ENCODE data around the gene PLCH2.

Gene PLCH2, protein sequence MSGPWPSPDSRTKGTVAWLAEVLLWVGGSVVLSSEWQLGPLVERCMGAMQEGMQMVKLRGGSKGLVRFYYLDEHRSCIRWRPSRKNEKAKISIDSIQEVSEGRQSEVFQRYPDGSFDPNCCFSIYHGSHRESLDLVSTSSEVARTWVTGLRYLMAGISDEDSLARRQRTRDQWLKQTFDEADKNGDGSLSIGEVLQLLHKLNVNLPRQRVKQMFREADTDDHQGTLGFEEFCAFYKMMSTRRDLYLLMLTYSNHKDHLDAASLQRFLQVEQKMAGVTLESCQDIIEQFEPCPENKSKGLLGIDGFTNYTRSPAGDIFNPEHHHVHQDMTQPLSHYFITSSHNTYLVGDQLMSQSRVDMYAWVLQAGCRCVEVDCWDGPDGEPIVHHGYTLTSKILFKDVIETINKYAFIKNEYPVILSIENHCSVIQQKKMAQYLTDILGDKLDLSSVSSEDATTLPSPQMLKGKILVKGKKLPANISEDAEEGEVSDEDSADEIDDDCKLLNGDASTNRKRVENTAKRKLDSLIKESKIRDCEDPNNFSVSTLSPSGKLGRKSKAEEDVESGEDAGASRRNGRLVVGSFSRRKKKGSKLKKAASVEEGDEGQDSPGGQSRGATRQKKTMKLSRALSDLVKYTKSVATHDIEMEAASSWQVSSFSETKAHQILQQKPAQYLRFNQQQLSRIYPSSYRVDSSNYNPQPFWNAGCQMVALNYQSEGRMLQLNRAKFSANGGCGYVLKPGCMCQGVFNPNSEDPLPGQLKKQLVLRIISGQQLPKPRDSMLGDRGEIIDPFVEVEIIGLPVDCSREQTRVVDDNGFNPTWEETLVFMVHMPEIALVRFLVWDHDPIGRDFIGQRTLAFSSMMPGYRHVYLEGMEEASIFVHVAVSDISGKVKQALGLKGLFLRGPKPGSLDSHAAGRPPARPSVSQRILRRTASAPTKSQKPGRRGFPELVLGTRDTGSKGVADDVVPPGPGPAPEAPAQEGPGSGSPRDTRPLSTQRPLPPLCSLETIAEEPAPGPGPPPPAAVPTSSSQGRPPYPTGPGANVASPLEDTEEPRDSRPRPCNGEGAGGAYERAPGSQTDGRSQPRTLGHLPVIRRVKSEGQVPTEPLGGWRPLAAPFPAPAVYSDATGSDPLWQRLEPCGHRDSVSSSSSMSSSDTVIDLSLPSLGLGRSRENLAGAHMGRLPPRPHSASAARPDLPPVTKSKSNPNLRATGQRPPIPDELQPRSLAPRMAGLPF (N-terminal part only)

DNA sequence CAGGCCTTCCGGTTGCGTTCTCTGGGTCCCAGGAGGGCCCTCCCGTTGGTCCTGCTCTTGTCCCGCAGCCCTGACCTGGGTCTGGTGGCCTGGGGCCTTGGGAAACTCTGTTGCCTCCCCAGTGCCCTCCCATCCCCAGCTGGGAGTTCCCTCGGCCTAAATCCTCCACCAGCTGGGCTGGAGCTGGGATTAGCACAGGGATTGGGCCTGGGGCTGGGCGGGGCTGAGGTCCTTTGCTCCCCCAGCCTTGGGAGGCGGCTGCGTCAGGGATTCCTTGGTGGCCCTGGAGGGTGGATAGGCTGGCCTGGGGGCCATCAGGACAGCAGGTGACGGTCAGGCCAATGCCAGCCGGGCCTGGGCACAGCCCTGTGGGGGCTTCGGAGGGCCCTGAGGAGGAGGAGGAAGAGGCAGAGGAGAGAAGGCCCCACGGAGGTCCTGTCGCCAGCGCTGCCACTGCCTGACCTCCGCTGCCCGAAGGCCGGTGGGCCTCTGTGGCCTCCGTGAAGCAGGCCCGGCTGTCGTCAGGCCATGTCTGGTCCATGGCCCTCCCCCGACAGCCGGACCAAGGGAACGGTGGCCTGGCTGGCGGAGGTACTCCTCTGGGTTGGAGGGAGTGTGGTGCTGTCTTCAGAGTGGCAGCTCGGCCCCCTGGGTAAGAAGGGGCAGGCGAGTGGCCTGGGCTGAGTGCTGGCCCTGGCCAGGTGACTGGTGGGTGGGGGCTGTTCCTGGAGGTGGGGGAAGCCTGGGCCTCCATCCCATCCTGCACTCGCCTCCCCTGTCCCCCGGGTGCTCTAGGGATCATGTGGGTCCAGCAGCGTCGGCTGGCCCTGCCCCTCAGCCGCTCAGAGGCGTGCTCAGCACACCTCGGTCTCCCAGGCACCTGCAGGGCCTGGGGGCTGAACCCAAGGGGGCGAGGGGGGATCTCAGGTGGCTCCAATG lies at the start of gene PLCH2:
Gene PLCH2 (plus strand): TSS at position 229 of the 939 bp plus-strand sequence. CDS start 300 bp downstream, at position 529.
- DNase-seq (ENCODE audit: low read depth in 2 of 2) = no peak

DNA sequence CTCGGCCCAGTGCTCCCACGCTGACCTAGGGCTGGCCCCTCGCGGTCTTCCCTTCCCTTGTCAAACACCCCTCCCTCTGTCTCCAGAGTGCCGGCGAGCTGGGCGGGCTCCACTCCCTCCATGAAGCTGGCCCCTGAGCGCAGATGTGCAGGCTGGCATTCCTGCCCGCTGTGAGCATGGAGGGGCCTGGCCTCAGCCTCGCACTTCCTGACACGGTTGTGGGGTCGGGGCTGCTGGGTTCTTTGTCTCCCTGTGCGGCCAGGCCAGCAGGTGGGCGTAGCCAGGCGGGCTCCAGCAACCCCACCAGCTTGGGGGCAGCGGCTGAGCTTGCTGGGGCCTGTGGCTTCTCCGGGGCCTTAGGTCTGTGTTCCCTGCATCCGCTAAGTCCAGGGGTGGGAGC lies 49.5 kb upstream of the PLCH2 start:
- no peak for DNase-seq (ENCODE audit: low read depth in 2 of 2)

DNA sequence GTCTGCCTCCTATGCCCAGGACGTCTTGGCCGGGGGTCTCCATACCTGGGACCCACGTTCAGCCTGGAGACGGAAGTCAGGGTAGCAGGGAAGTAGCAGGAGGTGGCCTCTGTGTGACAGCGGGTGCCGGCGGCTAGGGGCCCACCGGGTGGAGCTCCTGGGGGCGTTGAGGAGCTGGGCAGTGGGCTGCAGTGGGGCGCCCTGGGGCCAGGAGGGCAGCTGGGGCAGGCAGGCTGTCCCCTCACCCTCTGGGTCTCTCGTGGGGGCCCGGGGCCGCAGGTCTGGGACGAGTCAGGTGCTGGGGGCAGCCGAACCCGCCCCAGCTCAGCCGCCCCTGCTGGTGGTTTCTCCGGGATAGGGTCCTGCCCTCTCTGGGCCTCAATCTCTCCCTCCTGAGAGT lies 49.0 kb upstream of the PLCH2 start:
- DNase-seq (ENCODE audit: low read depth in 2 of 2) = no peak

DNA sequence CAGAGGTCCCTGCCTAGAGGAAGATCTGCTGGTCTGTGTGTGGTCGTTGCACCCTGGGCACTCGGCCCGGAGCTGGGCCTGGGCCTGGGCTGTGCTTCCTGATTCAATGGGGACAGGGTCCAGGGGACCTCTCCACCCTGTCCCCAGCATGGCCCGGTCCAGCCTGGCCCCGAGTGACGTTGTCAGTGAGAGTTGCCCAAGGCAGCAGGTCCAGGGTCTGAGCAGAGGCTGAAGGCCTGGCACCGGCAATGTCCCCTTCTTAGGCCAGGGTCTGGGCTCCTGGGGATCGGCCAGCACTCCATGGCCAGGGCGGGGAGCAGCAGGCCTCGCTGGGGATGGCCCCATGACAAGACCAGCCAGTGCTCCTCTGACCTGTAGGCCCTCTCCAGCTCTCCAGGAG lies 48.1 kb upstream of the PLCH2 start:
- no peak for DNase-seq (ENCODE audit: low read depth in 2 of 2)

DNA sequence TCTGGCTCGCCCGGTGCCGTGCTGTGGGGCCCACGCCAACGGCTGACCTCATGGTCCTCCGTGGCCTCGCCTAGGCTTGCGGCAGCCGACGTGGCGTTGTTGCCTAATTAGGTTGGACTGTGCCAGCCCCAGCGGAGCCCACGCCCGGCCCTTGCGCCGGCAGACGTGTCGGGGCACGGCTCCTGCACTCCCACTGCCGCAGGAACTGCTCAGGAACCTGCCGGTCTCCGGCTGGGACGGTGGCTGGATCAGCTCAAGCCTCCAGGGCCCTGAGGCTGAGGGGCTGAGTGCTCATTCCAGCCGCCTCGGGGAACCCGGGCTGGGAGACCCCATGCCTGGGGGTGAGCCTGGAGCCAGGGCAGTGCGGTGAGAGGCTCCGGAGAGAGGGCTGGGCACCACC lies 47.6 kb upstream of the PLCH2 start:
- no peak for DNase-seq (ENCODE audit: low read depth in 2 of 2)

DNA sequence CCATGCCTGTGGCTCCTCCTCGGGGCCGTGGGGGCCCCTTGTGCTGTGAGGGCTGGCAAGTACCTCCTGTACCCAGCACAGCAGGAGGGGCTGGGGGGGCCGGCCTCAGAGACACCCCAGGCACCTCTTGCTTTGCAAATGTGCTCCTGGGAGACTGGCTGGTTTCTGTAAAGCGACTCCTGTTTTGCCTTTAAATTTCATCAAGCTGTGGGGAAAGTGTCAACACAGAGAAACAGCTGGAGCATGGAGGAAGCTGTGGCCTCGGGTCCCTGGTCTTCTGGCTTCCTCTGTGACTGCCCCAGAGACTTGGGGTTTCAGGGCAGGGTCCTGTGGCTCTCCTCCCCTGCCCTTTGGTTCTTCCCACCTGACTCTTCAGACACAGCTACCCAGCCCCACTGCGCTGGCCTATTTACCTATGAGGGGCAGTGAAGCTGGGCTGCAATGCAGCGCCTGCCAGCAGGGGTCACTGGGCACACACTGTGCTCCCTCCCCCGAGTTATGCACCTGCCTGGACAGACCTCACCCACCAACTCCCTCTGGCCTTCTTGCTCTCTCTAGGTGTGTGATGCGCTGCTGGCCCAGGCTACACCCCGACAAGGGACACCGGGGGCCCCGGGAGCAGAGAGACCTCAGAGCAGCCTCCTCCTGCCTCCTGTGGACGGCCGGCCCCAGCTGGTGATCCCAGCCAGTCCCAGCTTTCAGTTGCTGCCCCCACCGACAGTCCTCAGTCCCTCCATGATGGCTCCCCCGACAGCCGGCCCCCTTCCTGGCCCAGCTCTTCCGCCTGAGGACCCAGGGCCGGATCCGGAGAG lies 46.1 kb upstream of the PLCH2 start:
- no peak for DNase-seq (ENCODE audit: low read depth in 2 of 2)

DNA sequence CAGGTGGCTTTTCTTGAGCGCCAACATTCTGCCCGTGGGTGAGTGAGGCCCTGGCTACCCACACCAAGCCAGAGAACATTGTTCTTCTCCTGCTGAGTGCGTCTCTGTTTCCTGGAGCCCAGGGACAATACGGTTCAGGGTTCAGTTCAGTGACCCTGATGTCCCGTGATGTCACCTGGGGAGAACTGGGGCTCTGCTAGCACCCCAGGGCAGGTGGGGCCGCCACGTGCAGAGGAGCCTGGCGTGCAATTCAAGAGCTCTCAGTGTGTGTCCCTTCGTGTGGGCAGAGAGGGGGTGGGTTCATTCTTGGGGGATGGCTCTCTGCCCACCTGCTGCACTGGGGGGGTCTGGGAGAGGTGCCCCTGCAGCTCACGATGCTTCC lies 45.5 kb upstream of the PLCH2 start:
- no peak for DNase-seq (ENCODE audit: low read depth in 2 of 2)

DNA sequence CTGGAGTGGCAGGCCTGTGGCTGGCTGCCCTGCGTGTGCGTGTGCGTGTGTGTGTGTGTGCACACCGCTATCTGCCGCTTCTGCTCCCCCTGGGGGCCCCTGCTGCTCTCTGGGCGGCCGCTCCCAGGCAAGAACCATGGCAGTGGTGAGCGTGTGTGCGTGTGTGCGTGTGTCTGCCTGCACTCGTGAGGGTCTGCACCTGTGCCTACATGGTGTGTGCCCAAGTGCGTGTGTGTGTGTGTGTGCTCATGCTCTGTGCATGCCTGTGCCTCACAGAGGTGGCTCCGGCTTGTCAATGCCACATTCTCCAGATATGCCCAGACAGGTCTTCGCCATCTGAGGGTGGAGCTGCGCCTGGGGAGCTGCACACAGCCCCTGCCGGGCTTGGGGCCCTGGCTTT lies 45.0 kb upstream of the PLCH2 start:
- DNase-seq (ENCODE audit: low read depth in 2 of 2) = no peak

DNA sequence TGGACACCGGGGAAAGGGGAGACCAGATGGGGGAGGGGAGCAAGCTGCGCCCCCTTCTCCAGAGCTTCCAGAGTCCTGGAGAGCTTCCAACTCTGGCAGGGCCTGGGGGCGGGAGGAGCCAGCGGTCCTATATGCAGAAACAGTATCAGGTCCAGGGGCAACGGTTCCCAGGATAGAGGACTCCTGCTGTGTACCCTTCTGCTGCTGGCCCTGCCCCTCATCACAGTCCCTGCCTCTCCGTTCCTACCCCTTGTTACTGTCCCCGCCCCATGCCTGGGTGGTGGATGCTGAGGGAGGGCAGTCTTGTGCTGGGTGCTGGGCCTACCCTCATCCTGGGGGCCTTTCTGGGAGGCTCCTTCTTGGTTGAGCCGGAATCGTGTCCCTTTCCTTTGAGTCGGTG lies 44.6 kb upstream of the PLCH2 start:
- no peak for DNase-seq (ENCODE audit: low read depth in 2 of 2)

DNA sequence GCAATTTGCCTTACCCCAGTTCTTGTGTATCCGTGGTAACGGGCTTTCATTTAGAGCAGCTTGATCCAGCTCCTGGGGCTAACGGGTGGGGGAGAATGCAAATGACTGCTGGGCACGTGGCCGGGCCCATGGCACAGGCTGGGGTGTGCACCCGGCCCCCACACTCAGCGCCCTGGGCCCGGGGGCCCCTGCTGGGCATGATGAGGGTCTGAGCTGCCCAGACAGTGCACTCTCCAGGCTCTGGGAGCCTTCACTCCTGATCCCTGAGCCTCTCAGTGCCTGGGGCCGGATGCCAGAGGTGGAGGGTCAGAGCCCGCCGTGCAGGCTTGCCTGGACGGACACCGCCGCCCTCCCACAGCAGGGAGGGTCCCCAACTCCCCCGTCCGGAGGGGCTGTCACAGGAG lies 43.6 kb upstream of the PLCH2 start:
- no peak for DNase-seq (ENCODE audit: low read depth in 2 of 2)

DNA sequence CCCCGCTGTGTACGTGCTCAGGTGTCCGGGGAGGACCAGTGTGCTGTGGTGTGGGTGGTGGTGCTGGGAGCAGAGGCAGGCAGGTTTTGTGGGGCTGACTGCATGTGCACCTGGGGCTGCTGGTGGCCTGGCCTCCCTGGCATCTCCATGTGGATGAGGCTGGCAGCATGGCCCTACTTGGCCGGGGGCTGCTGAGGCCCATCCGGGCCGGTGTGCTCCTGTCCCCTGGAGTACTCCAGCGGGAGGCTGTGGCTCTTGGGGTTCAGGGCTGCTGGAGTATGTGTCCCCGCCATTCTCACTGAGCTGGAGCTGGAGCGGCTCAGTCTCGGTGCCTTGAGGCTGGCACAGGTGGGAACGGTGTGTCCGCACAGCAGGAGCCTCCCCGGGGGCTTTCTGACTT lies 42.9 kb upstream of the PLCH2 start:
- DNase-seq (ENCODE audit: low read depth in 2 of 2) = no peak

DNA sequence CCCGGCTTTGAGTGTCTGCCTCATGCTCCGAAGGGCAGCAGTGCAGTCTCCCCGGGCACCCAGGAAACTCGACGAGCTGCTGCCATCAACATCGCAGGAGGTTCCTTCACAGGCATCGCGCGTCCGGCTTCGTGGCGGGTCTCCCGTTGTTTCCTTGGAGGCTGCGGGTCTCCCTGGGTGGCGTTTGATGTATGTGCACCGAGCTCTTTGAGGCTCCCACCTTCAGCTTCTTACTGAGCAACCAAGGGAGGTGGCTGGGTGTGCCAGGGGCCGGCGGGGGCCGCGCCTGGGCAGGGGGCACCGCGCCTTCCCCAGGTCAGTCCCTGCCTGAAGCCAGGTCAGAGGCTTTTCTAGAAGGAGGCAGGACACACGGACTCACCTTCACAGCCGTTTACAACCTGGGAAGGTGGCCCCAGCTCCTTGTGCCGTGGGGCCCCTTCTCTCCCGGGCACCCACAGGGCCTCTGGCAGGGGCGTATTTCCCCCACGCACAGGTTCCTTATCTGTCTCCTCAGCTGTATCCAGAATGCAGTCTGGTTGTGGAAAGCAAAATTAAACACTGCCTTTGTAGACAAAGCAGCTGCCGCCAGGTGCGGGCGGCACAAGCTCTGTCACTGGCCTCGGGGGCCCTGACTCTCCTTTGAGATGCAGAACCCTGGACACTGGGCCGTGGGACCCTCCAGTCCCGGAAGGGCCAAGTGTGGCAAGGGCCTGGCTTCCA lies 42.0 kb upstream of the PLCH2 start:
- no peak for DNase-seq (ENCODE audit: low read depth in 2 of 2)

DNA sequence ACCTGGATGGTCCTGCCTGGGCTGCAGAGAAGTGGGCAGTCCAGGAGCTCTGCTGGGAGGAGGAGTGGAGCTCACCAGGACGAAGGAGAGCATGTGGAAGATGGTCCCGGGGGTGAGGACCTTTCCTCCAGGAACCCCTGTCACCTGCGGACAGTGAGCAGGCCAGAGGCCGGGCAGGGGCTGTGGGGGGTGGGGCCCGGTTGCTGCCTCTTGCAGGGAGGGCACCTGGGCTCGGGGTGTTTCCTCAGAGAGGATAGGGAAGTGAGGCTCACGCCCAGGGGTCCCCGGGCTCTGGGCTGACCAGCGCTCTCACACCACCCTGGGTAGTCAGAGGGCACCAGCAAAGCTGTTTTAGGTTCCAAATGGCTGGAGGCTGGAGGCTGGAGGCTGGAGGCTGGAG lies 41.0 kb upstream of the PLCH2 start:
- DNase-seq (ENCODE audit: low read depth in 2 of 2) = no peak

DNA sequence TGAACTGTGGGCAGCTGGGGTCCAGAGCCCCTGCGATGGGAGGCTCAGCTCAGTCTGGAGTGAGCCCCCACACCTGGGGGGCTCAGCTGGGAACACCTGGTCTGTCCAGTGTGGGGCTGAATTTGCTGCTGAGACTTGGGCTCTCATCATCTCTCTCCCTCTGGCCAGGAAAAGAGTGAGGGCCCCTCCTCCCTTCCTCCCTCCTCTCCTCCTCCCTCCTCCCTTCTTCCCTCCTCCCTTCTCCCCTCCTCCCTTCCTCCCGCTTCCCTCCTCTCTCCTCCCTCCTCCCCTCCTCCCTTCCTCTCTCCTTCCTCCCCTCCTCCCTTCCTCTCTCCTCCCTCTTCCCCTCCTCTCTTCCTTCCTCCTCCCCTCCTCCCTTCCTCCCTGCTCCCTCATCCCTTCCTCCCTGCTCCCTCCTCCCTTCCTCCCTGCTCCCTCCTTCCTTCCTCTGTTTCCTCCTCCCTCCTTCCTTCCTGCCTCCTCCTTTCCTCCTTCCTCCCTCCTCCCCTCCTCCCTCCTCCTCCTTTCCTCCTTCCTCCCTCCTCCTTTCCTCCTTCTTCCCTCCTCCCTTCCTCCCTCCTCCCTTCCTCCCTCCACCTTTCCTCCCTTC lies 40.2 kb upstream of the PLCH2 start:
- no peak for DNase-seq (ENCODE audit: low read depth in 2 of 2)

DNA sequence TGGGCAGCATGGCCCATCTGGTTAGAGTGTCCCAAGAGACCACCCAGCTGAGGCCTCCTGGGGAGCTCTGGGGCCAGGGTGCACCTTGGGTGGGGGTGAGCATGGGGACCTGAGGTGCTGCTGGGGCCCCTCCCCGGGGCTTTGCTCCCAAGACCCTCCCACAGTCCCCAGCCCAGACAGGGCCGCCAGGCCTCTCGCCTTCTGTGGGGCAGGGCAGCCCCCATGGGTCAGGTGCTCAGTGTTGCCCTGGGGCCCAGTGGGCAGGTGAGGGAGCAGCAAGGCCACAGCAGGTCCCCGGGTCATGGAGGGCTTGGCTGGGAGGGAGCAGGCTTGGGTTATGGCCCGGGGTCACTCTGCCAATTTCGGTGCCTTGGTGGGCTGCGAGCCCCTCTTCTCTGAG lies 39.2 kb upstream of the PLCH2 start:
- no peak for DNase-seq (ENCODE audit: low read depth in 2 of 2)

DNA sequence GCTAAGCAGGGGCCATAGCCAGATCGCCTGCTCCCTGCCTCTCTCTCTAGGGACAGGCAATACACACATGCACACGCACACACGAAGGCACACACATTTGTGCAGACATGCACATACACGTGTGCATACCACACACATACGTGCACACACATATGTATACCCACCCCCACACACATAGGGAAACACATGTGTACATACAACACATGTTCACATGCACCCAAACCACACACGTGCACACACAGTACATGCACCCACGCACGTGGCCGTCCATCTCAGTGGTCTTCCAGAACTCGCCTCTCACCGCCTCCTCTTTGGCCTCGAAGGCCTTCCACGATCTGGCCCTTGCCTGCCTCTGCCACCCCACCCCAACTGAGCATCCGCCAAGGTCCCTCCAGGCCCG lies 38.5 kb upstream of the PLCH2 start:
- DNase-seq (ENCODE audit: low read depth in 2 of 2) = no peak

DNA sequence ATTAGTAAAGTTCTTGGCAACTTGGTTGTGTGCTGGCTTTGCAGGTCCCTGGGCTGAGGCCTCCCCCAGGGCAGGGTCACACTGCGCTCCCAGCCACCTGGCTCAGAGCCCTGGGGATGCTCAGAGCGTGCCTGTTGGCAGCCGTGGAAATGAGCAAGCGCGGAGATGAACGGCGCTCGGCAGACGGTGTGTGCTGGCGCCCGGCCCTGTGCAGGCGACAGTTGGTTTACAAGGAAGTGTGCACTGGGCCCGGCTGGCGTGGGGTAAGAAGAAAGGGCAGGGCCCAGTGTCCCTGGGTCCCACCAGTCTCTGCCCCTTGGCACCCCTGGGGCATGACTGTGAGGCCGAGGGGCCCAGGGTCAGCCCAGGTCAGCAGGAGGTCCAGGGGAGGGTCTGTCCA lies 38.1 kb upstream of the PLCH2 start:
- no peak for DNase-seq (ENCODE audit: low read depth in 2 of 2)

DNA sequence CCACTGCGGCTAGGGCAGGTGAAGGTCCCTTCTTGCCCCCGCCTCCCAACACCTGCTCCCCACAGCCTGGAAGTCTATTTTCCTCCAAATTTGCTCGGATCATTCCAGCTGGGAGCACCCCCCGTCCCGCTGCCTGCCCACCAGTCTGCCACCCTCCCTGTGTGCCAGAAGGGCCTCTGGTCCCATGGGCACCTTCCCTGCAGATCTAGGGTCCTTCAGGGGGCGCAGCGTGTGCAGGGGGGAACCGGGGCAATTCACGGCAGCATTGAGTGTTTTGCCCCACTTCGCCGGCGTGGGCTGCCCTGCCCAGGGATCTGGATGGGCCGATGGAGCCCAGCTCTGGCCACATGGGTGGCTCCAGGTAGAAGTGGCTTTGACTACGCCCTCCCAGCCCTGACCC lies 37.4 kb upstream of the PLCH2 start:
- DNase-seq (ENCODE audit: low read depth in 2 of 2) = no peak

DNA sequence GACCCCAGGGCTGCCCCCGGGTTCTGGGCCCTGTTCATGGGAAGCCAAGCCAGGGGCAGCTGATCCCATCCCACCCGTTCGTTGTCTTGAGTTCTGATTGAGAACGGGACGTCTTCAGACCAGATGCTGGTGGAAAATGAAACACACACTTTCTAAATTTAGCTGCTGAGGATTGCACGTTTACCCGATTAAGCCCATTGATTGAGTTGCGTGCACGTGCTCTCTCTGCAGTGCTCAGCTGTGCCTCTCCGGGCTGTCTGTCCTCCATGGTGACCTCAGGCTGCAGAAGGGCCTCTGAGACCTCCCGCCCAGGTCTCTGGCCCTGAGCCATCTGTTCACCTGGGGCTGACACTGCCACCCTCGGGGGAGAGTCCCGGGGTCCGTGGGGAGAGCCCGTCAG lies 36.7 kb upstream of the PLCH2 start:
- no peak for DNase-seq (ENCODE audit: low read depth in 2 of 2)

Data from fibroblast of skin of left biceps (primary cell).